Smooth muscle cell of bladder (primary cell): ENCODE results near the gene SAP30BP. TPM values are rescaled to one million over a fixed set of nuclear protein-coding genes. Genes with fewer than 3 reads are reported as not detected.

Experiments
- total RNA-seq: library from RNA; depleted of rRNA; stranded (reverse); fragments of >200 nt; gene quantifications from 2 replicates; pipeline ENCODE4 v1.2.3, GENCODE V29; 2014

Gene SAP30BP
- total RNA-seq, result 47.8 and 51.7 TPM in 2 replicates

GRCh38 chr17:75666959-75667790 is at the start of gene SAP30BP, which contains the start of gene RECQL5:
TSS of gene SAP30BP (plus strand) at chr17:75667338. CDS start at chr17:75667373, 35 bp downstream.
TSS of gene RECQL5 (minus strand) at chr17:75667154. CDS start at chr17:75666557, 597 bp downstream.

GRCh38 chr17:75632863-75633485 is 34.2 kb upstream of the SAP30BP start, which contains the start of gene SMIM5:
TSS of gene SMIM5 (plus strand) at chr17:75633434. CDS start at chr17:75640202, 6,768 bp downstream.

GRCh38 chr17:75720656-75721462 is 53.7 kb downstream of the SAP30BP start, which contains the start of gene ITGB4:
TSS of gene ITGB4 (plus strand) at chr17:75721459. CDS start at chr17:75724704, 3,245 bp downstream.

Other genes with a start within 250 kb of the SAP30BP start
- 20.1 and 20.5 TPM in 2 replicates for gene TMEM94, start 210.7 kb upstream of the SAP30BP start, total RNA-seq
- 3.4 and 5.2 TPM in 2 replicates for gene CASKIN2, start 151.8 kb upstream of the SAP30BP start, total RNA-seq
- 6.3 and 10.4 TPM in 2 replicates for gene TSEN54, start 150.8 kb upstream of the SAP30BP start, total RNA-seq
- 0.14 and 0.37 TPM in 2 replicates for gene LLGL2, start 141.6 kb upstream of the SAP30BP start, total RNA-seq
- gene MYO15B, start 79.5 kb upstream of the SAP30BP start, total RNA-seq, result 2.0 and 3.9 TPM in 2 replicates
- gene SMIM5, start 33.9 kb upstream of the SAP30BP start, total RNA-seq, result not detected in 2 replicates
- gene RECQL5, start 184 bp upstream of the SAP30BP start, total RNA-seq, result 14.6 and 19.6 TPM in 2 replicates
- 0.28 TPM in 2 replicates for gene ITGB4, start 54.1 kb downstream of the SAP30BP start, total RNA-seq
- 43.2 and 49.0 TPM in 2 replicates for gene GALK1, start 97.9 kb downstream of the SAP30BP start, total RNA-seq
- gene UNK, start 117.5 kb downstream of the SAP30BP start, total RNA-seq, result 10.0 and 15.1 TPM in 2 replicates
- 0.46 and 0.57 TPM in 2 replicates for gene UNC13D, start 177.1 kb downstream of the SAP30BP start, total RNA-seq
- 22.3 and 22.5 TPM in 2 replicates for gene WBP2, start 188.0 kb downstream of the SAP30BP start, total RNA-seq
- gene TRIM47, start 211.2 kb downstream of the SAP30BP start, total RNA-seq, result 12.3 and 14.1 TPM in 2 replicates
- gene TRIM65, start 229.6 kb downstream of the SAP30BP start, total RNA-seq, result 13.5 and 16.1 TPM in 2 replicates
- gene MRPL38, start 237.5 kb downstream of the SAP30BP start, total RNA-seq, result 21.4 and 21.9 TPM in 2 replicates